ENCODE measurements around the gene CHAF1A. TPM values are rescaled to one million over a fixed set of nuclear protein-coding genes. Genes with fewer than 3 reads are reported as not detected.

The CHAF1A gene
- total RNA-seq, 2 donors from 2014 or later = 2.6 to 5.0 TPM

DNA sequence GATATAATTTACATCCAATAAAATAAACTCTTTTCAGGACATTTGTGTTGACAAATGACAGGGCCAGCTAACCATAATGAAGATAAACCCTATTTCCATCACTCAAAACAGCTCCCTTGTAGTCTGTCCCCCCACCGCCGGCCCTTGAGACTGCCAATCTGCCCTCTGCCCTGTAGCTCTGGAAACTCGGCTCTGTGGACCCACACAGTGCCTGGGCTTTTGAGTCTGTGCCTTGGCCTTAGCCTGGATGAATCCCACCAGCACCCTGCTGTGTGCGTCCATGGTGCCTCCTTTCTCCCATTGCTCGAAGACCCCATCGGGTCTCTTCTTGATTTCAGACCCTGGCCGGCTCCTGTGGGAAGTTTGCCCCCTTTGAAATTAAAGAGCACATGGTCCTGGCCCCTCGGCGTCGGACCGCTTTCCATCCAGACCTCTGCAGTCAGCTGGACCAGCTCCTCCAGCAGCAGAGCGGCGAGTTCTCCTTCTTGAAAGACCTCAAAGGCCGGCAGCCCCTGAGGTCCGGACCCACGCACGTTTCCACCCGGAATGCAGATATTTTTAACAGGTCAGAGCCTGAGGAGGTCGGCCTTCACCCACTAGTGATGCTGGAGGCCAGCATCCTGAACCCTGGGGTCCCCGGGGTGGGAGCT, 26.0 kb downstream of the CHAF1A start:
- TF ChIP-seq, protein P1, sequence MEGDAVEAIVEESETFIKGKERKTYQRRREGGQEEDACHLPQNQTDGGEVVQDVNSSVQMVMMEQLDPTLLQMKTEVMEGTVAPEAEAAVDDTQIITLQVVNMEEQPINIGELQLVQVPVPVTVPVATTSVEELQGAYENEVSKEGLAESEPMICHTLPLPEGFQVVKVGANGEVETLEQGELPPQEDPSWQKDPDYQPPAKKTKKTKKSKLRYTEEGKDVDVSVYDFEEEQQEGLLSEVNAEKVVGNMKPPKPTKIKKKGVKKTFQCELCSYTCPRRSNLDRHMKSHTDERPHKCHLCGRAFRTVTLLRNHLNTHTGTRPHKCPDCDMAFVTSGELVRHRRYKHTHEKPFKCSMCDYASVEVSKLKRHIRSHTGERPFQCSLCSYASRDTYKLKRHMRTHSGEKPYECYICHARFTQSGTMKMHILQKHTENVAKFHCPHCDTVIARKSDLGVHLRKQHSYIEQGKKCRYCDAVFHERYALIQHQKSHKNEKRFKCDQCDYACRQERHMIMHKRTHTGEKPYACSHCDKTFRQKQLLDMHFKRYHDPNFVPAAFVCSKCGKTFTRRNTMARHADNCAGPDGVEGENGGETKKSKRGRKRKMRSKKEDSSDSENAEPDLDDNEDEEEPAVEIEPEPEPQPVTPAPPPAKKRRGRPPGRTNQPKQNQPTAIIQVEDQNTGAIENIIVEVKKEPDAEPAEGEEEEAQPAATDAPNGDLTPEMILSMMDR (IDR thresholded peaks at IDR 0.05) = no peak
- no peak for DNase-seq (ENCODE audit: low spot score)
- Histone ChIP-seq H3K27me3 (no peaks in the 10 kb centered on the region), H3K9me3 (no peaks in the 10 kb centered on the region), H3K4me3 (no peak overlapping the region), H3K27ac (no peak overlapping the region), H3K36me3 (no peaks in the 10 kb centered on the region), H3K4me1 (no peaks in the 10 kb centered on the region)

DNA sequence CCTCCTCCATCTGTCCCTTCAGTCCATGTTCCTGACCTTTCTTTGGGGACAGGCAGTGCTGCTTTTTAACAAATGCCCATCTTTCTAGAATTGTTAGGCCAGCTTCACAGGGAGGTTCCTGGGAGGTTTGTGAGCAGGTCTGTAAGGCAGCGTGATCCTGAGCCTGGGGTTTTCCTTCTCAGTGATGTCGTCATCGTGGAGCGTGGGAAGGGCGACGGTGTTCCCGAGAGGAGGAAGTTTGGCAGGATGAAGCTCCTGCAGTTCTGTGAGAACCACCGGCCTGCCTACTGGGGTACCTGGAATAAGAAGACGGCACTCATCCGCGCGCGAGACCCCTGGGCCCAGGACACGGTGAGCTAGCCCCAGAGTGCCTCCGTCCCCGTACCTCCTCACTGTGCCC, 26.8 kb downstream of the CHAF1A start:
- Histone ChIP-seq H3K9me3 (no peaks in the 10 kb centered on the region), H3K4me1 (no peaks in the 10 kb centered on the region), H3K4me3 (no peak overlapping the region), H3K27ac (no peak overlapping the region), H3K27me3 (no peaks in the 10 kb centered on the region), H3K36me3 (no peaks in the 10 kb centered on the region)
- TF ChIP-seq, protein P1 (IDR thresholded peaks at IDR 0.05) = no peak
- no peak for DNase-seq (ENCODE audit: low spot score)

DNA sequence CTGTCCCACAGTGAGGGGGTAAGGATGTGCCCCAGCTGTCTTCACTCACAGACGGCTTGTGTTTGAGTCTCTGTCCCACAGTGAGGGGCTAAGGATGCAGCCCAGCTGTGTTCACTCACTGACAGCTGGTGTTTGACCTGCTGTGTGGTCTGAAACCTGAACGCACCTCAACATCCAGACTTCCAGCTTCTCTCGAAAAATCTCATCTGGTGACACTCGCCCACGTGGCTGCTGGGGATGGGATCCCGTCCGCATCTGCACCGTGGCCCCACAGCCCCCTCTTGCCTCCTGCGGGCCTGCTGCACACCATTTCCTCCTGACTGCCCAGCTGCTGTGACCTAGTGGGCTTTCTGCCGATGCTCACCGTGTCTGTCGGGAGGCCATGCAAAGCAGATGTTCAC, 27.3 kb downstream of the CHAF1A start:
- Histone ChIP-seq H3K36me3 (no peaks in the 10 kb centered on the region), H3K9me3 (no peaks in the 10 kb centered on the region), H3K4me1 (no peaks in the 10 kb centered on the region), H3K27ac (no peak overlapping the region), H3K27me3 (no peaks in the 10 kb centered on the region), H3K4me3 (no peak overlapping the region)
- no peak for DNase-seq (ENCODE audit: low spot score)
- TF ChIP-seq, protein P1 (IDR thresholded peaks at IDR 0.05) = no peak

DNA sequence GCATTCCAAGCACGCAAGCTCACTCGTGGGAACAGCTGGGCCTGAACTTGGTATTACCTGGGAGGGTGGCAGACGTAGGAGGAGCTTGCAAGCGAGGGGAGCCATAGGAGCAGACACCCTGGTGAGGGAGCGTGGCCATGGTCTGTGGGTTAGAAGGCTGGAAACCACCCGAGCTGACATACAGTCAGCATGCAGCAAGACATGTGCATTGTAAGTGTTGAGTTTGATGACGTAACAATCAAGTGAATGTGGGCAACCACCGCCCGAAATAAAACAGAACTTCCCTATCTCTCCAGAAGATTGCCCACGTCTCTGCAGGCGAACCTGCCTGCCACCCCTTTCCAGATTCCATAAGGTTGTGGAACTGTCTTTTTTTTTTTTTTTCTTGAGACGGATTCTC, 28.3 kb downstream of the CHAF1A start:
- H3K36me3 ChIP-seq = no peaks in the 10 kb centered on the region
- H3K27me3 ChIP-seq = no peaks in the 10 kb centered on the region
- H3K4me1 ChIP-seq = no peaks in the 10 kb centered on the region
- H3K4me3 ChIP-seq = no peak overlapping the region
- no peaks in the 10 kb centered on the region for H3K9me3 ChIP-seq
- no peak for DNase-seq (ENCODE audit: low spot score)
- H3K27ac ChIP-seq = no peak overlapping the region
- TF ChIP-seq, protein P1 (IDR thresholded peaks at IDR 0.05) = no peak

DNA sequence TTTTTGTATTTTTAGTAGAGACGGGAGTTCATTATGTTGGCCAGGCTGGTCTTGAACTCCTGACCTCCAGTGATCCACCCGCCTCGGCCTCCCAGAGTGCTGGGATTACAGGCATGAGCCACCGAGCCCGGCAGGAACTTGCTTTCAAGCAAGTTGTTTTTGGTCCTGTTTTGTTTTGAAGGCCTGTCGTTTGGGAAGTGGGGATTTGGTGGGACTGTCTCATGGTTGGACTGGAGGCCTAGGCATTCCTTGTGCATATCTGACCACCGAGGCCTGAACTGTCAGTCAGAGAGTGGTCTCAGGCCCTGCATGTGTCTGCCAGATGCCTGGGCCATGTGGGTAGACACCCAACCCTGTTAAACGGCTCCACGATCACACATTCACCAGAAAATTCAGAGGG, 28.9 kb downstream of the CHAF1A start:
- H3K4me1 ChIP-seq = no peaks in the 10 kb centered on the region
- no peak overlapping the region for H3K4me3 ChIP-seq
- no peak overlapping the region for H3K27ac ChIP-seq
- H3K27me3 ChIP-seq = no peaks in the 10 kb centered on the region
- TF ChIP-seq, protein P1 (IDR thresholded peaks at IDR 0.05) = no peak
- no peaks in the 10 kb centered on the region for H3K9me3 ChIP-seq
- DNase-seq (ENCODE audit: low spot score) = no peak
- H3K36me3 ChIP-seq = no peaks in the 10 kb centered on the region
